ENCODE measurements around the gene TRABD2A.
"Not testable (repeated sequence)": the region's sequence is repeated elsewhere in the genome, so short reads cannot be mapped to it uniquely, and the experiment has no call there.

Gene TRABD2A

DNA sequence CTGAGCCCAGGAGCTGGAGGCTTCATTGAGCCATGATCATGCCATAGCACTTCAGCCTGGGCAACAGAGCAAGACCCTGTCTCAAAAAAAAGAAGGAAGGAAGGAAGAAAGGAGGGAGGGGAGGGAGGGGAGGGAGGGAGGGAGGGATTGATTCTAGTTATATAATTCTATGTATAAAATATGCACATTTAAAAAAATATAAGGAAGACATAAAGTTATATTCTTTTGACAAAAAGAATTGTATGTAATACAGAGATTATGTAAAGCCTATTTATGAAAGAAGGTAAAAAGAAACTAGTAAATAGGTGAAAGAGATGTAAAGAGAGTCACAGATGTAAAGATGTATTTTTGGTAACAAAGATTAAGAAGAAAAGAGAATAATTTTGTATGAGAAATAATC, 42.1 kb upstream of the TRABD2A start:
- in situ Hi-C loops (cut with MboI; ENCODE audit: low pct_unique_long_range_greater_than_20kb, low sequenced_read_pairs, unreplicated experiment): loop anchor here (25.0 kb wide), 1 partner anchor 364 kb away; no protein-coding TSS in a partner anchor
- TF ChIP-seq, protein P1, sequence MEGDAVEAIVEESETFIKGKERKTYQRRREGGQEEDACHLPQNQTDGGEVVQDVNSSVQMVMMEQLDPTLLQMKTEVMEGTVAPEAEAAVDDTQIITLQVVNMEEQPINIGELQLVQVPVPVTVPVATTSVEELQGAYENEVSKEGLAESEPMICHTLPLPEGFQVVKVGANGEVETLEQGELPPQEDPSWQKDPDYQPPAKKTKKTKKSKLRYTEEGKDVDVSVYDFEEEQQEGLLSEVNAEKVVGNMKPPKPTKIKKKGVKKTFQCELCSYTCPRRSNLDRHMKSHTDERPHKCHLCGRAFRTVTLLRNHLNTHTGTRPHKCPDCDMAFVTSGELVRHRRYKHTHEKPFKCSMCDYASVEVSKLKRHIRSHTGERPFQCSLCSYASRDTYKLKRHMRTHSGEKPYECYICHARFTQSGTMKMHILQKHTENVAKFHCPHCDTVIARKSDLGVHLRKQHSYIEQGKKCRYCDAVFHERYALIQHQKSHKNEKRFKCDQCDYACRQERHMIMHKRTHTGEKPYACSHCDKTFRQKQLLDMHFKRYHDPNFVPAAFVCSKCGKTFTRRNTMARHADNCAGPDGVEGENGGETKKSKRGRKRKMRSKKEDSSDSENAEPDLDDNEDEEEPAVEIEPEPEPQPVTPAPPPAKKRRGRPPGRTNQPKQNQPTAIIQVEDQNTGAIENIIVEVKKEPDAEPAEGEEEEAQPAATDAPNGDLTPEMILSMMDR (IDR thresholded peaks at IDR 0.05; ENCODE audit: extremely low read depth, insufficient read depth, missing control alignments): no peak
- no peak for DNase-seq (ENCODE audit: low spot score)

DNA sequence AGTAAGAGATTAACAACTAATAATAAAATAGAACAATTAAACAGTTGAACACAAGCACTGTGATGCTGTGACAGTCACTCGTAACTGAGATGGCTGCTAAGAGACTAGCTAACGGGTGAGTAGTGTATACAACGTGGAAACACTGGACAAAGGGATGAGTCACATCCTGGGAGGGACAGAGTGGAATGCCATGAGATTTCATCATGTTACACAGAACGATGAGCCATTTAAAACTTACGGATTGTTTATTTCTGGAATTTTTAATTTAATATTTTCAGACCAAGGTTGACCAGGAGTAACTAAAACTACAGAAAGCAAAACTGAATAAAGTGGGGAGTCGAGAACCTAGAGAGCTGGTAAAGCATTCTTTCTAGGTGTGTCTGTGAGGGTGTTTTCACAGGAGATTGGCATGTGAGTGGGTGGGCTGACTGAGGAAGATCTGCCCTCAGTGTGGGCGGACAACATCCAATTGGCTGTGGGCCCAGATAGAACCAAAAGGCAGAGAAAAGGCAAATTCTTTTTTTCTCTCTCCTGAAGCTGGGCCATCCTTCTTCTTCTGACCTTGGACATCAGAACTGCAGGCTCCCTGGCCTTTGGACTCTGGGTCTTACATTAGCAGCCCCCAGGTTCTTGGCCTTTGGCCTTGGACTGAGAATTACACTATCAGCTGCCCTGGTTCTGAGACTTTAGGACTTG, 39.1 kb upstream of the TRABD2A start:
- TF ChIP-seq, protein P1 (IDR thresholded peaks at IDR 0.05; ENCODE audit: extremely low read depth, insufficient read depth, missing control alignments): no peak
- DNase-seq (ENCODE audit: low spot score): no peak
- in situ Hi-C loops (cut with MboI; ENCODE audit: low pct_unique_long_range_greater_than_20kb, low sequenced_read_pairs, unreplicated experiment): loop anchor here (25.0 kb wide), 1 partner anchor 367 kb away; no protein-coding TSS in a partner anchor

DNA sequence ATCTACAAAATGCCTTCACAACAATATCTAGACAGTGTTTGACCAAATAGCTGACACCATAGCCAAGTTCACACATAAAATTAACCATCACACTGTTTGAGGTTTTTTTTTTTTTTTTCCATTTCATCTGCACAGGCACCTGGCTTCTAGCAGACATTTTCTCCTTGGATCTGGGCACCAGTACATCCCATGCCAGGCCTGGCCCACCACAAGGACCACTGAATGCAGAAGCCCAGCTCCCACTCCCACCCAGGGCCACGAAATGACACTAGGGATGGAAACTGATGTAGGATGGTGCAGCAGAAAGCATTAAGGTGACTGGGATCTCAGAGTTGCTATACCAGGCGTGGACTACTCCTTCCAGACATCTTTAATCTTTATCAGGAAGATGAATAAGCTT, 37.5 kb upstream of the TRABD2A start:
- DNase-seq (ENCODE audit: low spot score): no peak
- in situ Hi-C loops (cut with MboI; ENCODE audit: low pct_unique_long_range_greater_than_20kb, low sequenced_read_pairs, unreplicated experiment): loop anchor here (25.0 kb wide), 1 partner anchor 369 kb away; no protein-coding TSS in a partner anchor
- TF ChIP-seq, protein P1 (IDR thresholded peaks at IDR 0.05; ENCODE audit: extremely low read depth, insufficient read depth, missing control alignments): no peak

DNA sequence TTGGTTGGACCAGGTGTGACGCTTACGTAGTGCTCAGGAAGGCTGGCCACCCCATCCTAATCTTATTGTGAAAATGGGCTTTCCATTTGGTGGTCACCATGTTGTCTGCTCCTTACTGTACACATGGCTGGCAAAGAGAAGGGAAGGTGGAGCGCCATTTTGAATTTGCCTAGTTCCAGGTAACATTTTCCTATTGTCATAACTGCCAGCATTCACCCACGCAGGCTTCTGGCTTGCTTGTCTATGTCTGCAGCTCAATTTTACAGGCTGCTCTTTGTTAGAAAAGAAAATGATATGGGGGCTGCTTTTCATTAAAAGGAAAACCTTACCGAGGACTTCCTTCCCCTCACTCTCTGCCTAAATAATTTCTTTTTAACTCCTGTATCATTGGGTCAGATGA, 36.9 kb upstream of the TRABD2A start:
- not testable (repeated sequence) for DNase-seq (ENCODE audit: low spot score)
- in situ Hi-C loops (cut with MboI; ENCODE audit: low pct_unique_long_range_greater_than_20kb, low sequenced_read_pairs, unreplicated experiment): loop anchor here (25.0 kb wide), 1 partner anchor 369 kb away; no protein-coding TSS in a partner anchor

- not testable (repeated sequence) for DNase-seq (ENCODE audit: low spot score)
- in situ Hi-C loops (cut with MboI; ENCODE audit: low pct_unique_long_range_greater_than_20kb, low sequenced_read_pairs, unreplicated experiment): loop anchor here (25.0 kb wide), 1 partner anchor 372 kb away; no protein-coding TSS in a partner anchor
Measured at GRCh38 chr2:84915675-84916074, 34.8 kb upstream of the TRABD2A start.

- in situ Hi-C loops (cut with MboI; ENCODE audit: low pct_unique_long_range_greater_than_20kb, low sequenced_read_pairs, unreplicated experiment): loop anchor here (25.0 kb wide), 1 partner anchor 373 kb away; no protein-coding TSS in a partner anchor
- TF ChIP-seq, protein P1 (IDR thresholded peaks at IDR 0.05; ENCODE audit: extremely low read depth, insufficient read depth, missing control alignments): no peak
- no peak for DNase-seq (ENCODE audit: low spot score)
Measured at GRCh38 chr2:84914334-84914733, 33.5 kb upstream of the TRABD2A start.

- TF ChIP-seq, protein P1 (IDR thresholded peaks at IDR 0.05; ENCODE audit: extremely low read depth, insufficient read depth, missing control alignments): no peak
- in situ Hi-C loops (cut with MboI; ENCODE audit: low pct_unique_long_range_greater_than_20kb, low sequenced_read_pairs, unreplicated experiment): loop anchor here (25.0 kb wide), 1 partner anchor 374 kb away; no protein-coding TSS in a partner anchor
- no peak for DNase-seq (ENCODE audit: low spot score)
Measured at GRCh38 chr2:84912984-84913383, 32.1 kb upstream of the TRABD2A start.

All from GM13977 (cell line).